IMR-90 (cell line): ENCODE results near the gene HOXD9. TPM values are rescaled to one million over a fixed set of nuclear protein-coding genes. Genes with fewer than 3 reads are reported as not detected.

Experiments used
- ATAC-seq: fragments of 200-7000 bp; cut with Tn5 transposase; 2 replicates; pipeline ENCODE4 v1.9.1; 2020; ENCODE audit warnings: low read depth, mild to moderate bottlenecking, moderate library complexity
- BruUV-seq: library from RNA; stranded (reverse); fragments of 400-500 nt; replicated peaks from 2 replicates; lab custom pipeline; 2021; lab: Mats Ljungman, UMichigan
- CTCF ChIA-PET: fragments of 300-600 bp; formaldehyde crosslinking; extraction: SDS; loops from one replicate; lab custom pipeline; 2021; ENCODE audit warnings: antibody characterized with exemption; lab: Yijun Ruan, JAX
- POLR2A ChIA-PET: fragments of 300-600 bp; sonication (Branson Sonifier 250); formaldehyde crosslinking; loops from one replicate; lab custom pipeline; 2022; ENCODE audit warnings: antibody characterized with exemption; ENCODE audit not compliant: unreplicated experiment; lab: Charles Lee
- DNase-seq: peaks from one replicate; pipeline ENCODE4 v3.0.0; 2013
- H2AFZ ChIP-seq: replicated peaks from 2 replicates; pipeline ENCODE3; 2013; ENCODE audit warnings: low read length, mild to moderate bottlenecking; ENCODE audit not compliant: poor library complexity
- H2AK5ac ChIP-seq: 2 replicates; pipeline ENCODE4 v1.6.1; 2013; ENCODE audit warnings: low read depth, low read length, inconsistent platforms
- H2AK9ac ChIP-seq: replicated peaks from 2 replicates; pipeline ENCODE3; 2013; ENCODE audit warnings: mild to moderate bottlenecking, low read depth, low read length, moderate library complexity; ENCODE audit not compliant: poor library complexity
- H2BK120ac ChIP-seq: 2 replicates; pipeline ENCODE4 v1.6.1; 2013; ENCODE audit warnings: low read depth, low read length, inconsistent platforms
- H2BK15ac ChIP-seq: 3 replicates; pipeline ENCODE4 v1.6.1; 2013; ENCODE audit warnings: low read depth, low read length, inconsistent platforms
- H2BK20ac ChIP-seq: 2 replicates; pipeline ENCODE4 v1.6.1; 2013; ENCODE audit warnings: low read depth, mild to moderate bottlenecking, inconsistent platforms, low read length, moderate library complexity
- H2BK5ac ChIP-seq: 2 replicates; pipeline ENCODE4 v1.6.1; 2013; ENCODE audit warnings: mild to moderate bottlenecking, low read depth, low read length, inconsistent platforms; ENCODE audit not compliant: poor library complexity, severe bottlenecking
- H3K14ac ChIP-seq: replicated peaks from 2 replicates; pipeline ENCODE4 v1.6.1; 2013; ENCODE audit warnings: low read depth, low read length, inconsistent platforms
- H3K18ac ChIP-seq: 2 replicates; pipeline ENCODE4 v1.6.1; 2013; ENCODE audit warnings: low read depth, low read length, control low read depth
- H3K23ac ChIP-seq: 2 replicates; pipeline ENCODE4 v1.6.1; 2013; ENCODE audit warnings: low read depth, low read length, inconsistent platforms
- H3K27ac ChIP-seq: 2 replicates; pipeline ENCODE4 v1.5.1; 2013; ENCODE audit warnings: mild to moderate bottlenecking, control low read depth, low read length; ENCODE audit not compliant: insufficient read depth
- H3K27me3 ChIP-seq: 2 replicates; pipeline ENCODE4 v1.6.1; 2013; ENCODE audit warnings: low read length; ENCODE audit not compliant: control insufficient read depth, insufficient read depth
- H3K36me3 ChIP-seq: 2 replicates; pipeline ENCODE4 v1.6.1; 2013; ENCODE audit warnings: low read length, mixed read lengths; ENCODE audit not compliant: control insufficient read depth, insufficient read depth
- H3K4ac ChIP-seq: 2 replicates; pipeline ENCODE4 v1.6.1; 2013; ENCODE audit warnings: low read depth, low read length, inconsistent platforms
- H3K4me1 ChIP-seq: 2 replicates; pipeline ENCODE4 v1.6.1; 2013; ENCODE audit warnings: low read length, mixed read lengths; ENCODE audit not compliant: control insufficient read depth, insufficient read depth
- H3K4me2 ChIP-seq: 2 replicates; pipeline ENCODE4 v1.6.1; 2013; ENCODE audit warnings: low read depth, mild to moderate bottlenecking, control low read depth, low read length, moderate library complexity
- H3K4me3 ChIP-seq: 2 replicates; pipeline ENCODE4 v1.5.1; 2013; ENCODE audit warnings: low read depth, mild to moderate bottlenecking, control low read depth, low read length, moderate library complexity; ENCODE audit not compliant: insufficient read depth
- H3K56ac ChIP-seq: 2 replicates; pipeline ENCODE4 v1.6.1; 2013; ENCODE audit warnings: low read length, inconsistent platforms; ENCODE audit not compliant: insufficient read depth; ENCODE audit errors: extremely low read depth
- H3K79me1 ChIP-seq, 2 experiments: 2 replicates each; pipeline ENCODE4 v1.6.1; 2013; ENCODE audit warnings: low read length in 2 of 2, inconsistent platforms in 1 of 2, low read depth in 1 of 2
- H3K9ac ChIP-seq: 2 replicates; pipeline ENCODE4 v1.6.1; 2013; ENCODE audit warnings: low read depth, low read length, control low read depth
- H3K9me1 ChIP-seq: 2 replicates; pipeline ENCODE4 v1.6.1; 2013; ENCODE audit warnings: low read length, inconsistent platforms; ENCODE audit not compliant: insufficient read depth
- H3K9me3 ChIP-seq: 2 replicates; pipeline ENCODE4 v1.6.1; 2013; ENCODE audit warnings: low read length; ENCODE audit not compliant: control insufficient read depth, insufficient read depth
- H4K20me1 ChIP-seq: 2 replicates; pipeline ENCODE4 v1.6.1; 2013; ENCODE audit warnings: low read length, inconsistent platforms; ENCODE audit not compliant: insufficient read depth
- H4K5ac ChIP-seq: 2 replicates; pipeline ENCODE4 v1.6.1; 2013; ENCODE audit warnings: mild to moderate bottlenecking, low read depth, low read length, control low read depth
- H4K8ac ChIP-seq, 2 experiments: 2 replicates each; pipeline ENCODE4 v1.6.1; 2013; ENCODE audit warnings: low read depth in 2 of 2, low read length in 2 of 2, control low read depth in 1 of 2, inconsistent platforms in 1 of 2
- H4K91ac ChIP-seq: 2 replicates; pipeline ENCODE4 v1.6.1; 2013; ENCODE audit warnings: low read depth, low read length, inconsistent platforms; ENCODE audit not compliant: insufficient read depth
- BHLHE40 ChIP-seq: fragments of 150-350 bp; IDR thresholded peaks from 2 replicates; pipeline ENCODE4 v1.6.1; 2016; ENCODE audit warnings: mild to moderate bottlenecking, low read depth, low read length
- CEBPB ChIP-seq: IDR thresholded peaks from 2 replicates; pipeline ENCODE4 v1.6.1; 2012; ENCODE audit warnings: low read depth, low read length, improper control_type of control experiment
- FOS ChIP-seq: fragments of 150-350 bp; IDR thresholded peaks from 2 replicates; pipeline ENCODE4 v1.6.1; 2016; ENCODE audit warnings: low read depth, low read length
- MXI1 ChIP-seq: IDR thresholded peaks from 2 replicates; pipeline ENCODE4 v1.6.1; 2012; ENCODE audit warnings: low read depth, mild to moderate bottlenecking, low read length, moderate library complexity, borderline replicate concordance
- NFE2L2 ChIP-seq: fragments of 150-350 bp; IDR thresholded peaks from 2 replicates; pipeline ENCODE4 v1.6.1; 2016; ENCODE audit warnings: low read depth, mild to moderate bottlenecking, low read length
- POLR2A ChIP-seq: IDR thresholded peaks from 2 replicates; pipeline ENCODE4 v1.6.1; 2012; ENCODE audit warnings: mild to moderate bottlenecking, low read depth, low read length
- RAD21 ChIP-seq: IDR thresholded peaks from 2 replicates; pipeline ENCODE4 v1.6.1; 2012; ENCODE audit warnings: low read length, improper control_type of control experiment
- RCOR1 ChIP-seq: IDR thresholded peaks from 2 replicates; pipeline ENCODE4 v1.6.1; 2012; ENCODE audit warnings: mild to moderate bottlenecking, low read length, improper control_type of control experiment; ENCODE audit not compliant: insufficient replicate concordance
- SMC3 ChIP-seq: fragments of 150-350 bp; IDR thresholded peaks from 2 replicates; pipeline ENCODE4 v1.6.1; 2016; ENCODE audit warnings: low read depth, mild to moderate bottlenecking, antibody characterized with exemption, low read length, moderate library complexity
- WGBS, 2 experiments: methylation state at CpG; one replicate each; pipeline versions ENCODE4 v1.1.5 to v1.1.7; 2013; ENCODE audit warnings: missing lambda C conversion rate in 2 of 2; ENCODE audit not compliant: insufficient read length in 1 of 2; ENCODE audit errors: extremely low coverage in 2 of 2; 5-methylcytosine and 5-hydroxymethylcytosine counted together
- dilution Hi-C: fragments of 300-500 bp; cut with HindIII; formaldehyde crosslinking; loops from one replicate; pipeline ENCODE4 v1.14.3; 2018; ENCODE audit warnings: low sequenced_read_pairs; ENCODE audit not compliant: unreplicated experiment
- in situ Hi-C: fragments of 300-500 bp; cut with MboI; formaldehyde crosslinking; loops from 3 replicates; pipeline ENCODE4 v1.14.3; 2019; ENCODE audit warnings: low sequenced_read_pairs, inconsistent platforms, mixed read lengths
- intact Hi-C: fragments of 100-400 bp; cut with micrococcal nuclease; formaldehyde crosslinking; loops from 2 replicates; pipeline ENCODE4 v1.10.0; 2022
- polyA plus RNA-seq, 3 experiments: library from polyadenylated mRNA; depleted of rRNA; stranded (reverse); fragments of >200 nt; gene quantifications; 2 replicates each; pipeline ENCODE4 v1.2.3, GENCODE V29; 2012; ENCODE audit warnings: low replicate concordance in 1 of 3
- total RNA-seq: library from RNA; depleted of rRNA; stranded (reverse); fragments of >200 nt; gene quantifications from 2 replicates; pipeline ENCODE4 v1.2.3, GENCODE V29; 2012
- TF ChIP-seq, protein P1 (sequence below): fragments of 150-350 bp; IDR thresholded peaks from 2 replicates; pipeline ENCODE4 v1.6.1; 2016; ENCODE audit warnings: low read depth, mild to moderate bottlenecking, low read length, moderate library complexity, borderline replicate concordance
- TF ChIP-seq, protein P2 (sequence below): fragments of 150-350 bp; IDR thresholded peaks from 2 replicates; pipeline ENCODE4 v1.6.1; 2017; ENCODE audit warnings: mild to moderate bottlenecking, antibody characterized with exemption, low read length, low read depth

Gene HOXD9
- total and polyA plus RNA-seq, 2 of the 4 experiments (the other 2 are of a cell fraction), result not detected

DNA sequence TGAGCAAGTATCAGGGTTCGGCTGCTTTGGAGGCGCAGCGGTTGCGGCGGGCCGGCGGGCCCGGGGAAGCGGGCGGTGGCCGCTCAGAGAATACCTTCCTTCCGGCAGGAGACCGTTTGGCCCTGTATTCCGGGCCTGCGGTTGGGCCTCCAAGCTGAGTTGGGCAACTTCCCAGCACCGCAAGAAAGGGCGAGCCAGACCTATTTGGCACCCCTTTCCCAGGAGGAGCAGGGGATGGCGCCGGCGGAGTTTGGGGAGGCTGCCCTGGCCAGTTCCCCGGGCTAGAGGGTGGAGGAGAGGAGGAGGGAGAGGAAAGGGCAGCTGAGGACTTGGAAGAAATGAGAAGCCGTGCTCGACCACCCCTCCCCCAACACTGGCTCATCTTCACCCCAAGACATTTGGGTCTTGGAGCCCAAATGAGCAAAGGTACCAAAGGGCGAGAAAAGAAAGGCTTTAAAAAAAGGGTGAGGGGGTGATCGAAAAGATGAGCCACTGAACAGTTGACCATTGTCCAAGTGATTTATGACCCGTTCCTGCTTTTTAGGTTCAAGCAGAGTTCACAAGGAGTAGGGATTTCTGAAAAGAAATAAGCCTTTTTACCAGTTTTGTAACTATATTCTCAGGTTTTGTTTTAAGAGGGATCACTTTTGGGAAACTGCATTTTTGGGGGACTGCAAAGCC, 43.0 kb downstream of the HOXD9 start:
- no peak overlapping the region for H4K5ac ChIP-seq
- no peak overlapping the region for H2BK120ac ChIP-seq
- H2BK15ac ChIP-seq, result no peak overlapping the region
- H3K9me1 ChIP-seq, result no peaks in the 10 kb centered on the region
- DNase-seq (no peak), ATAC-seq (no peak)
- H3K27ac ChIP-seq, result no peak overlapping the region
- dilution Hi-C loops (no loop called here), intact Hi-C loops (no loop called here), in situ Hi-C loops (no loop called here)
- BruUV-seq, result no TSS peak
- TF ChIP-seq SMC3 (no peak), CEBPB (no peak), NFE2L2 (no peak), BHLHE40 (no peak), RAD21 (no peak), RCOR1 (no peak), POLR2A (no peak), FOS (no peak), MXI1 (no peak)
- TF ChIP-seq, protein P1, sequence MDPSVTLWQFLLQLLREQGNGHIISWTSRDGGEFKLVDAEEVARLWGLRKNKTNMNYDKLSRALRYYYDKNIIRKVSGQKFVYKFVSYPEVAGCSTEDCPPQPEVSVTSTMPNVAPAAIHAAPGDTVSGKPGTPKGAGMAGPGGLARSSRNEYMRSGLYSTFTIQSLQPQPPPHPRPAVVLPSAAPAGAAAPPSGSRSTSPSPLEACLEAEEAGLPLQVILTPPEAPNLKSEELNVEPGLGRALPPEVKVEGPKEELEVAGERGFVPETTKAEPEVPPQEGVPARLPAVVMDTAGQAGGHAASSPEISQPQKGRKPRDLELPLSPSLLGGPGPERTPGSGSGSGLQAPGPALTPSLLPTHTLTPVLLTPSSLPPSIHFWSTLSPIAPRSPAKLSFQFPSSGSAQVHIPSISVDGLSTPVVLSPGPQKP, result no peak
- TF ChIP-seq, protein P2, sequence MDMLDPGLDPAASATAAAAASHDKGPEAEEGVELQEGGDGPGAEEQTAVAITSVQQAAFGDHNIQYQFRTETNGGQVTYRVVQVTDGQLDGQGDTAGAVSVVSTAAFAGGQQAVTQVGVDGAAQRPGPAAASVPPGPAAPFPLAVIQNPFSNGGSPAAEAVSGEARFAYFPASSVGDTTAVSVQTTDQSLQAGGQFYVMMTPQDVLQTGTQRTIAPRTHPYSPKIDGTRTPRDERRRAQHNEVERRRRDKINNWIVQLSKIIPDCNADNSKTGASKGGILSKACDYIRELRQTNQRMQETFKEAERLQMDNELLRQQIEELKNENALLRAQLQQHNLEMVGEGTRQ, result no peak
- H3K9me3 ChIP-seq, result peaks cover 10% of the 10 kb centered on the region
- no peak overlapping the region for H2AK5ac ChIP-seq
- H2BK5ac ChIP-seq, result no peak overlapping the region
- no peaks in the 10 kb centered on the region for H3K4me1 ChIP-seq
- H3K4ac ChIP-seq, result no peak overlapping the region
- H3K23ac ChIP-seq, result no peak overlapping the region
- H3K9ac ChIP-seq, result no peak overlapping the region
- H2AFZ ChIP-seq, result no peak overlapping the region
- H3K79me1 ChIP-seq, result no peaks in the 10 kb centered on the region
- H3K36me3 ChIP-seq, result no peaks in the 10 kb centered on the region
- H3K27me3 ChIP-seq, result peaks cover 64% of the 10 kb centered on the region
- POLR2A ChIA-PET, result no interaction called here
- H3K56ac ChIP-seq, result no peak overlapping the region
- H2AK9ac ChIP-seq, result no peak overlapping the region
- CTCF ChIA-PET, result no interaction called here
- no peaks in the 10 kb centered on the region for H4K20me1 ChIP-seq
- H4K91ac ChIP-seq, result no peak overlapping the region
- no peak overlapping the region for H3K4me2 ChIP-seq
- no peak overlapping the region for H3K18ac ChIP-seq
- WGBS, 2 experiments, result 0% methylated on average over 3 of the region's 26 CpGs; no CpG with 5 or more reads in 1 of the 2 experiments
- H3K4me3 ChIP-seq, result no peak overlapping the region
- H3K14ac ChIP-seq, result no peak overlapping the region
- no peak overlapping the region for H2BK20ac ChIP-seq
- H4K8ac ChIP-seq, result no peak overlapping the region
